B cell (primary cell): Measurements from ENCODE around the gene SHB. TPM values are rescaled to one million over a fixed set of nuclear protein-coding genes. Genes with fewer than 3 reads are reported as not detected.

ENCODE experiments used
- ATAC-seq: fragments of 200-7000 bp; cut with Tn5 transposase; one replicate; pipeline ENCODE4 v1.10.0; 2021; ENCODE audit warnings: low read depth, mild to moderate bottlenecking, moderate number of reproducible peaks, moderate library complexity
- CTCF ChIA-PET: fragments of 350-600 bp; sonication (Branson Sonifier 250); formaldehyde crosslinking; loops from one replicate; lab custom pipeline; 2021; ENCODE audit warnings: antibody characterized with exemption, inconsistent platforms; lab: Charles Lee
- POLR2A ChIA-PET: fragments of 350-600 bp; sonication (Branson Sonifier 250); formaldehyde crosslinking; loops from one replicate; lab custom pipeline; 2021; ENCODE audit warnings: antibody characterized with exemption; lab: Charles Lee
- DNase-seq: peaks from one replicate; pipeline ENCODE4 v3.0.0; 2013
- H2AFZ ChIP-seq: 2 replicates; pipeline ENCODE4 v1.6.1; 2012; ENCODE audit warnings: mild to moderate bottlenecking, low read depth, low read length; ENCODE audit not compliant: insufficient read depth, poor library complexity, severe bottlenecking
- H3K27ac ChIP-seq, 2 donors: 1 replicate in 1 of 2; 2 replicates in 1 of 2; pipeline ENCODE4 v1.5.1; 2012 to 2013; ENCODE audit warnings: low read length in 2 of 2, mild to moderate bottlenecking in 2 of 2, moderate library complexity in 1 of 2
- H3K27me3 ChIP-seq, 4 experiments: fragments of 200-600 bp in 1 of 4; sonication (generic) in 1 of 4; replicated peaks in 1 of 4; 1 replicate in 2 of 4; 2 replicates in 2 of 4; pipeline versions ENCODE4 v1.6.1 to v1.7.0; 2013 to 2016; ENCODE audit warnings: low read length in 3 of 4, mild to moderate bottlenecking in 2 of 4, mixed read lengths in 1 of 4, moderate library complexity in 1 of 4; ENCODE audit not compliant: insufficient read depth in 4 of 4, control insufficient read depth in 3 of 4; ENCODE audit errors: control extremely low read depth in 1 of 4
- H3K36me3 ChIP-seq, 2 experiments: replicated peaks in 1 of 2; 1 replicate in 1 of 2; 2 replicates in 1 of 2; pipeline versions ENCODE4 v1.6.1 to v1.7.1; 2013; ENCODE audit warnings: low read length in 1 of 2; ENCODE audit not compliant: insufficient read depth in 2 of 2, control insufficient read depth in 1 of 2; ENCODE audit errors: control extremely low read depth in 1 of 2, extremely low read depth in 1 of 2
- H3K4me1 ChIP-seq, 2 donors: fragments of 200-600 bp in 1 of 2; sonication (generic) in 1 of 2; 1 replicate in 1 of 2; 2 replicates in 1 of 2; pipeline versions ENCODE4 v1.5.1 to v1.6.1; 2013 to 2017; ENCODE audit warnings: low read length in 2 of 2; ENCODE audit not compliant: control insufficient read depth in 2 of 2, insufficient read depth in 2 of 2
- H3K4me2 ChIP-seq: replicated peaks from 2 replicates; pipeline ENCODE3; 2012; ENCODE audit warnings: mild to moderate bottlenecking, low read depth, low read length; ENCODE audit not compliant: poor library complexity, severe bottlenecking
- H3K4me3 ChIP-seq, 5 experiments: fragments of 200-600 bp in 1 of 5; sonication (generic) in 1 of 5; 1 replicate in 3 of 5; 2 replicates in 2 of 5; pipeline versions ENCODE4 v1.5.1 to v1.7.0; 2011 to 2016; ENCODE audit warnings: low read length in 4 of 5, mild to moderate bottlenecking in 4 of 5, low read depth in 2 of 5, control low read depth in 1 of 5, moderate library complexity in 1 of 5; ENCODE audit not compliant: insufficient read depth in 1 of 5; ENCODE audit errors: control extremely low read depth in 1 of 5, extremely low read depth in 1 of 5
- H3K79me2 ChIP-seq: fragments of 200-600 bp; sonication (generic); one replicate; pipeline ENCODE4 v1.6.0; 2016; ENCODE audit warnings: low read length; ENCODE audit not compliant: control insufficient read depth, insufficient read depth
- H3K9ac ChIP-seq: fragments of 200-600 bp; sonication (generic); 2 replicates; pipeline ENCODE4 v1.6.1; 2017; ENCODE audit warnings: mild to moderate bottlenecking, low read length, moderate library complexity
- H3K9me3 ChIP-seq, 3 donors: one replicate each; pipeline versions ENCODE4 v1.6.1 to v1.7.1; 2013; ENCODE audit warnings: low read length in 2 of 3; ENCODE audit not compliant: control insufficient read depth in 2 of 3, insufficient read depth in 1 of 3; ENCODE audit errors: control extremely low read depth in 1 of 3
- H4K20me1 ChIP-seq: 2 replicates; pipeline ENCODE4 v1.6.0; 2012; ENCODE audit warnings: mild to moderate bottlenecking, low read length; ENCODE audit not compliant: insufficient read depth, control insufficient read depth, poor library complexity, severe bottlenecking
- H3K27ac Mint-ChIP-seq: one replicate; pipeline ENCODE4 v1.8.0; 2021; ENCODE audit warnings: mixed read lengths
- H3K27me3 Mint-ChIP-seq: one replicate; pipeline ENCODE4 v1.8.0; 2021; ENCODE audit warnings: mixed read lengths
- H3K4me1 Mint-ChIP-seq: one replicate; pipeline ENCODE4 v1.8.0; 2021; ENCODE audit warnings: mixed read lengths
- H3K4me3 Mint-ChIP-seq: one replicate; pipeline ENCODE4 v1.8.0; 2021; ENCODE audit warnings: mixed read lengths
- H3K9me3 Mint-ChIP-seq: one replicate; pipeline ENCODE4 v1.8.0; 2022; ENCODE audit warnings: mixed read lengths; ENCODE audit not compliant: insufficient read depth
- CTCF ChIP-seq: fragments of 200-600 bp; IDR thresholded peaks from one replicate; pipeline ENCODE4 v1.8.0; 2022; ENCODE audit warnings: antibody characterized with exemption, mild to moderate bottlenecking
- EZH2 ChIP-seq: IDR thresholded peaks from 2 replicates; pipeline ENCODE4 v1.6.1; 2012; ENCODE audit warnings: borderline replicate concordance, low read depth, mild to moderate bottlenecking, moderate library complexity, low read length; ENCODE audit not compliant: insufficient read depth, poor library complexity, severe bottlenecking
- WGBS: methylation state at CpG from one replicate; pipeline ENCODE4 v1.1.5; 2013; ENCODE audit warnings: missing lambda C conversion rate; ENCODE audit not compliant: insufficient coverage; 5-methylcytosine and 5-hydroxymethylcytosine counted together
- intact Hi-C: fragments of 100-400 bp; cut with micrococcal nuclease; formaldehyde crosslinking; loops from one replicate; pipeline ENCODE4 v1.10.0; 2022
- polyA plus RNA-seq: library from polyadenylated mRNA; depleted of rRNA; stranded (reverse); fragments of >200 nt; gene quantifications from 2 replicates; pipeline ENCODE4 v1.2.3, GENCODE V29; 2012
- total RNA-seq, 2 donors: library from RNA; stranded (reverse); fragments of 120-200 nt in 1 of 2; gene quantifications; 1 replicate in 1 of 2; 2 replicates in 1 of 2; pipeline versions ENCODE4 v1.2.3 to v1.2.4, GENCODE V29; 2013 to 2022

Gene SHB
- total and polyA plus RNA-seq, 2 donors (not counting 1 experiment from before 2014, with no cell fraction given), result 0.06 to 1.9 TPM

- Histone ChIP-seq H2AFZ (no peak overlapping the region), H3K36me3 (no peaks in the 10 kb centered on the region), H3K79me2 (no peaks in the 10 kb centered on the region), H4K20me1 (no peaks in the 10 kb centered on the region), H3K4me1 (no peaks in the 10 kb centered on the region), H3K27ac (no peak overlapping the region), H3K4me2 (no peak overlapping the region), H3K9ac (no peak overlapping the region), H3K4me3 (no peak overlapping the region), H3K27me3 (no peaks in the 10 kb centered on the region), H3K9me3 (no peaks in the 10 kb centered on the region)
- POLR2A ChIA-PET, result no interaction called here
- no peak for TF ChIP-seq EZH2
- no peak for TF ChIP-seq CTCF
- CTCF ChIA-PET, result interaction anchor here (0.7 to 6.5 kb wide), 8 partner anchors 9 to 482 kb away, joined by 3 to 41 read pairs (median 8); no protein-coding TSS in a partner anchor
- Mint-ChIP-seq H3K27me3 (no peaks in the 10 kb centered on the region), H3K27ac (no peak overlapping the region), H3K4me1 (no peaks in the 10 kb centered on the region), H3K9me3 (no peaks in the 10 kb centered on the region), H3K4me3 (no peak overlapping the region)
- intact Hi-C loops, result no loop called here
- 84% methylated on average over 8 of the region's 11 CpGs for WGBS
- DNase-seq (no peak), ATAC-seq (no peak)
Observed at GRCh38 chr9:37914701-37915358, 154.2 kb downstream of the SHB start.

GRCh38 chr9:37914154-37914551 lies 154.9 kb downstream of the SHB start:
- intact Hi-C loops, result no loop called here
- Mint-ChIP-seq H3K9me3 (no peaks in the 10 kb centered on the region), H3K27me3 (no peaks in the 10 kb centered on the region), H3K27ac (no peak overlapping the region), H3K4me1 (no peaks in the 10 kb centered on the region), H3K4me3 (no peak overlapping the region)
- Histone ChIP-seq H3K4me2 (no peak overlapping the region), H3K36me3 (no peaks in the 10 kb centered on the region), H3K9me3 (no peaks in the 10 kb centered on the region), H3K9ac (no peak overlapping the region), H3K4me3 (no peak overlapping the region), H3K27ac (no peak overlapping the region), H3K27me3 (no peaks in the 10 kb centered on the region), H3K79me2 (no peaks in the 10 kb centered on the region), H4K20me1 (no peaks in the 10 kb centered on the region), H2AFZ (no peak overlapping the region), H3K4me1 (no peaks in the 10 kb centered on the region)
- no peak for ATAC-seq
- CTCF ChIA-PET, result interaction anchor here (0.6 to 6.5 kb wide), 25 partner anchors 9 to 523 kb away, joined by 3 to 41 read pairs (median 5); no protein-coding TSS in a partner anchor
- POLR2A ChIA-PET, result interaction anchor here (0.8 kb wide), 1 partner anchor 173 kb away, joined by 3 read pairs; no protein-coding TSS in a partner anchor
- TF ChIP-seq EZH2, result no peak
- TF ChIP-seq CTCF, result no peak
- no peak for DNase-seq
- WGBS, result 86% methylated on average over 6 of the region's 8 CpGs
